ENCODE results near the gene SLC66A2. TPM values are rescaled to one million over a fixed set of nuclear protein-coding genes. Genes with fewer than 3 reads are reported as not detected.

The SLC66A2 gene
- total RNA-seq, 1 experiment from 2014 or later = 13.0 TPM

DNA sequence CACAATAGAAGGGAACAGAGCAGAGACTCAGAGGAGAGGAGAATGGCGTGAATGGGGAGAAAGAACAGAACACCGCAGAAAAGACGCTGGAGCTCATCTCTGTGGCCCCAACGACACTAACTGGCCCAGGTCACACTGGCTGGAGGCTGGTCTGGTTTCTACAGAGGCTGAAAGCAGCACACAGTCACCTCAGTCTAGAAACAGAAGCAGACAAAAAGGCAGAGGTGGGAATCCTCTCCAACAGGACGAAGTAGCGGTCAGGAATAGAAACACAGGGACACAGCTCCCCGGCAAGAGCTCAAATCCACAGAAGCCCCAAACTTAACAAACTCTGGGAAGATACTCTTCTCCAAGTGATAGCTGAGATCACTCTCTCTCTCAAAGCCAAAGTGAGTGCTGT, 9.2 kb downstream of the SLC66A2 start:
- Histone ChIP-seq H3K23me2 (ENCODE audit: insufficient read length, low read depth, low read length, poor library complexity, severe bottlenecking) (no peaks in the 10 kb centered on the region), H3K4me1 (ENCODE audit: insufficient read depth, low read length) (no peaks in the 10 kb centered on the region), H2AFZ (ENCODE audit: low read length) (no peak overlapping the region), H4K20me1 (ENCODE audit: control insufficient read depth, insufficient read depth, insufficient read length) (no peaks in the 10 kb centered on the region), H3K56ac (ENCODE audit: insufficient read length, low read depth, low read length) (no peak overlapping the region), H3K4ac (ENCODE audit: low read depth, low read length) (no peak overlapping the region), H3K79me1 (ENCODE audit: insufficient read depth, low read depth, low read length, poor library complexity, severe bottlenecking) (no peaks in the 10 kb centered on the region), H3K9me3 (ENCODE audit: control insufficient read depth, low read depth, low read length) (no peaks in the 10 kb centered on the region), H3K27me3 (ENCODE audit: insufficient read depth, low read length) (no peaks in the 10 kb centered on the region), H2BK20ac (ENCODE audit: low read depth, low read length, poor library complexity, severe bottlenecking) (no peak overlapping the region), H2BK15ac (ENCODE audit: low read depth, low read length) (no peak overlapping the region), H4K91ac (ENCODE audit: insufficient read length, low read depth, low read length) (no peak overlapping the region), H3K4me2 (ENCODE audit: insufficient read depth, insufficient read length, low read length) (no peak overlapping the region), H4K8ac (replicated peaks; ENCODE audit: insufficient read length, low read depth, low read length) (no peak overlapping the region), H3K18ac (ENCODE audit: insufficient read length, low read depth, low read length) (no peak overlapping the region), H2BK120ac (ENCODE audit: low read depth, low read length, poor library complexity, severe bottlenecking) (no peak overlapping the region), H3T11ph (ENCODE audit: low read length) (no peak overlapping the region), H3K79me2 (ENCODE audit: insufficient read depth, low read length) (no peaks in the 10 kb centered on the region), H3K14ac (ENCODE audit: insufficient read depth, low read length) (no peak overlapping the region), H3K23ac (ENCODE audit: insufficient read length, low read depth, low read length) (no peak overlapping the region), H2BK12ac (ENCODE audit: insufficient read length, low read depth, low read length) (no peak overlapping the region), H2BK5ac (ENCODE audit: insufficient read length, low read length) (no peak overlapping the region), H4K5ac (ENCODE audit: insufficient read length, low read depth, low read length) (no peak overlapping the region), H3K9ac (ENCODE audit: extremely low read depth, insufficient read length, low read length) (no peak overlapping the region), H3K27ac (ENCODE audit: insufficient read length, low read depth, low read length) (no peak overlapping the region), H2AK5ac (ENCODE audit: insufficient read length, low read length) (no peak overlapping the region)
- Mint-ChIP-seq H3K4me3 (no peak overlapping the region), H3K4me1 (peaks cover 7 to 17% of the 10 kb centered on the region in 2 experiments), H3K9me3 (no peaks in the 10 kb centered on the region; a peak in 1 of 5 replicates), H3K36me3 (ENCODE audit: insufficient read depth in 1 of 3, low read depth in 3 of 3) (peaks cover 0 to 16% (median 8%) of the 10 kb centered on the region in 3 experiments; a peak in 5 of 7 replicates), H3K27ac (no peak overlapping the region; a peak in 2 of 7 replicates), H3K27me3 (ENCODE audit: low read depth) (no peaks in the 10 kb centered on the region; the same call in 1 of the 2 replicates)
- no CpG with 5 or more reads among the region's 7 CpGs for WGBS (ENCODE audit: extremely low coverage, insufficient read length, low lambda C conversion rate)
- TF ChIP-seq CTCF (conservative IDR thresholded peaks at IDR 0.05) = no peak
- peak; percentile 12 for DNase-seq
